DMS114 treated with DMSO at 0.1 percent for 48 hours (cell line): ENCODE data around the gene UBXN1.
A peak's percentile ranks its signal among the peaks of the same experiment; 100 is the strongest.

Experiments used
- DNase-seq: peaks from one replicate; lab custom pipeline; 2025; ENCODE audit not compliant: unreplicated experiment; lab: John Stamatoyannopoulos, UW

The UBXN1 gene, protein sequence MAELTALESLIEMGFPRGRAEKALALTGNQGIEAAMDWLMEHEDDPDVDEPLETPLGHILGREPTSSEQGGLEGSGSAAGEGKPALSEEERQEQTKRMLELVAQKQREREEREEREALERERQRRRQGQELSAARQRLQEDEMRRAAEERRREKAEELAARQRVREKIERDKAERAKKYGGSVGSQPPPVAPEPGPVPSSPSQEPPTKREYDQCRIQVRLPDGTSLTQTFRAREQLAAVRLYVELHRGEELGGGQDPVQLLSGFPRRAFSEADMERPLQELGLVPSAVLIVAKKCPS

GRCh38 chr11:62678770-62679696 lies at the start of gene UBXN1:
UBXN1 (minus strand) TSS chr11:62679073; CDS start chr11:62678923, 150 bp downstream.
- peak; percentile 87 for DNase-seq

DNA sequence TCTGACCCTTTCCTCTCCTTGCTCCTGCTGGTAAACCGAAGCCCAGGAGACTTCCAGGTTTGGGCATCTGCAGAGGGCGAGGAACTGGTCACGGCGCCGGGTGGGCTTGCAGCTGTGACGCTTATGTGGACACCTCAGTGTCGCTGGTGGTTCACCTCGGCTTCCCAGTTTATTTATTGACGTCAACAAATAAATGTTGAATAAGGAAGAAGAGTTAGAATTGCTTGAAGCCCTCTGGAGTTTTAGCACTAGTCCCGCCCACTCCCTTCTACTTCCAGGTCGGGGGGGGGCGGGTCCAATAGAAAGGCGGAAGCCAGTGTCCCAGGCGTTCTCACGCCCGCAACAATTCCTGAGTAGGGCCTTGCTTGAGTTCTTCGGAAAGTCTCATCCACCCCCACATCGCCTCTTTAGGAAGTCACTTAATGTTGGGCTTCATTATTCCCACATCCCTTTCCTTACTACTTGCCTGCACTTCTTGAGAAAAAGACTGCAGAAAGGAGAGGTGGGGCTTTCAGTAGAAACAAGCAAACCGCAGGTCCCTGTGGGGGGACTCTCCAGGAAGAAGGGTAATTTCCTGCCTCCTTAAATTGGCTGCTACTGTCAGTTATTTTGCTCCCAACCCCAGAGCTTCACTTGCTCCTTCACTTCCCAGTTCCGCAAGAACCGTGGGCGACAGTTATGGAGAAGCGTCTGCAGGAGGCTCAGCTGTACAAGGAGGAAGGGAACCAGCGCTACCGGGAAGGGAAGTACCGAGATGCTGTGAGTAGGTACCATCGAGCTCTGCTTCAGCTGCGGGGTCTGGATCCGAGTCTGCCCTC lies 49.5 kb upstream of the UBXN1 start, which contains the start of gene TTC9C:
TTC9C (plus strand) TSS at position 316 of the 818 bp plus-strand sequence; CDS start at position 679, 363 bp downstream.
- DNase-seq = peak; percentile 92

GRCh38 chr11:62727872-62728170 lies 48.9 kb upstream of the UBXN1 start:
- peak; percentile 99 for DNase-seq

DNA sequence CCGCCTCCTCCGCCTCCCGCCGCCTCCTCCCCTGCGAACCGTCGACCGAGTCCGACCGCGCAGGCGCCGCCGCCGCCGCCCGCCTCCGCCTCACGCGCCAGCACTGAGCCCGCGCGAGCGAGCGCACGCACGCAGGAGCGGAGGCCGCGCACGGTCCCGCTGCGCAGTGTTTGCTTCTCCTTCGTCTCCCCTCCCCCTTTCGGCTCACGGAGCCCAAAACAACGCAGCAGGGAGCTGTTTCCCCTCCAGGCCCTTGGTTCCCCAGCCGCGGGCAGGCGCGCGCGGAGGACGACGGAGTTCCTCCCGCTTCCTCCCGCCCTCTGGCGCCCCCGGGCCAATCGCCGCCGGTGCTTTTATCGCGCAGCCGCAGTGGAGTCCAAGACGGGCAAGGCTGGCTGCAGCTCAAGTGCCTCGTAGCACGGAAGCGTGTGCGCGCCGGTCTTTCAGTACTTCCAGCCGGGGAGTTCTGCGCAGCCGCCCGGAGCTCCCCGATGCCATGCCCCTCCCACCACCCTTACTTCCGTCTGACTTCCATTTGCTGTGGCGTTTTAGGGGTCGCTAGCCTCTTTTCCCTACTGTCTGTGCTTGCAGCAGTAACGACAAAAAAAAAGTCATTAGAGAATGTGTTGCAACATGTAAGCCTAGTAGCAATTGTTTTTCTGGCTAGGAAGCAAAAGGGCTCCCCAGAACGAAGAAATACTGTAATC lies 48.4 kb upstream of the UBXN1 start, which contains the start of gene HNRNPUL2:
HNRNPUL2 (minus strand) TSS at position 293 of the 707 bp plus-strand sequence. CDS start 301 bp downstream, outside the sequence.
- peak; percentile 98 for DNase-seq

GRCh38 chr11:62726915-62727164 lies 48.0 kb upstream of the UBXN1 start:
- DNase-seq = no peak

- no peak for DNase-seq
Measured at GRCh38 chr11:62726156-62726914, 47.5 kb upstream of the UBXN1 start.

DNA sequence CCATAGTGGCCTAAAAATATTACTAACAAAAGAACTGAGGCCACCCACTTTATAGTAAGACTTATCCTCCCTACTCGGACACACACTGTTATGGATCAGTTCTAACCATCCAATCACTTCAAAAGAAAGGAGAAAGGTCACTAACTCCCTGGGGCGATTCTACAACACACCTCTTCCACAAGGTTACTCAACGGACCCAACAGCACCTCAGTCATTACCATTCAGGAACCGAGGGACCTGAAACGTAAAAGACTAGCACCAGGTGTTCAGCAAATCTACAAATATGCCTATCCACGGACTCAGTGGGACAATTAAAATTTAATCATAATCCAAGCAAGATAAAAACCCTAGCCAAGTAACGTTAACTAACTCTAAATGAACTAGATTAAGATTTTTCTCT lies 46.8 kb upstream of the UBXN1 start:
- DNase-seq = no peak

- no peak for DNase-seq
Measured at GRCh38 chr11:62724171-62724570, 45.3 kb upstream of the UBXN1 start.

- no peak for DNase-seq
Measured at GRCh38 chr11:62721994-62722393, 43.1 kb upstream of the UBXN1 start.

- no peak for DNase-seq
Measured at GRCh38 chr11:62719302-62719978, 40.6 kb upstream of the UBXN1 start.

DNA sequence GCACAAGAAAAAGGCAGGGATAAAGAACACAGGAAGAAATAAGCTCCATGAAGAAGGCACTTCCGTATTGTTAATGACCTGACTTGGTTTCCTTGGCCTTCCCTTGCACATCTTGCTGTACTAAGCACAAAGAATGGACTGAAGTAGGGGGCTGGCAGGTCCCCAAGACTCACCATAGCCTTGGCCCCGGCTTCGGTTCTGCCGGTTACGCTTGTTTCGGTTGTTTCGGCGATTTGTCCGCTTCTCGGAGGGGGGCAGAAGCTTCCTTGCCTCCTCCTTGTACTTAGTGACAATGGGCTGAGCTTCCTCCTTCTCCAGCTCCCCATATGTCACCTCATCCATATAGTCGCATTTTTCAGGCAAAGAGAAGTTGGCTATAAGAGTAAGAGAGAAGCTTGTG lies 37.9 kb upstream of the UBXN1 start:
- DNase-seq = no peak

GRCh38 chr11:62716206-62716605 lies 37.3 kb upstream of the UBXN1 start:
- DNase-seq = no peak

DNA sequence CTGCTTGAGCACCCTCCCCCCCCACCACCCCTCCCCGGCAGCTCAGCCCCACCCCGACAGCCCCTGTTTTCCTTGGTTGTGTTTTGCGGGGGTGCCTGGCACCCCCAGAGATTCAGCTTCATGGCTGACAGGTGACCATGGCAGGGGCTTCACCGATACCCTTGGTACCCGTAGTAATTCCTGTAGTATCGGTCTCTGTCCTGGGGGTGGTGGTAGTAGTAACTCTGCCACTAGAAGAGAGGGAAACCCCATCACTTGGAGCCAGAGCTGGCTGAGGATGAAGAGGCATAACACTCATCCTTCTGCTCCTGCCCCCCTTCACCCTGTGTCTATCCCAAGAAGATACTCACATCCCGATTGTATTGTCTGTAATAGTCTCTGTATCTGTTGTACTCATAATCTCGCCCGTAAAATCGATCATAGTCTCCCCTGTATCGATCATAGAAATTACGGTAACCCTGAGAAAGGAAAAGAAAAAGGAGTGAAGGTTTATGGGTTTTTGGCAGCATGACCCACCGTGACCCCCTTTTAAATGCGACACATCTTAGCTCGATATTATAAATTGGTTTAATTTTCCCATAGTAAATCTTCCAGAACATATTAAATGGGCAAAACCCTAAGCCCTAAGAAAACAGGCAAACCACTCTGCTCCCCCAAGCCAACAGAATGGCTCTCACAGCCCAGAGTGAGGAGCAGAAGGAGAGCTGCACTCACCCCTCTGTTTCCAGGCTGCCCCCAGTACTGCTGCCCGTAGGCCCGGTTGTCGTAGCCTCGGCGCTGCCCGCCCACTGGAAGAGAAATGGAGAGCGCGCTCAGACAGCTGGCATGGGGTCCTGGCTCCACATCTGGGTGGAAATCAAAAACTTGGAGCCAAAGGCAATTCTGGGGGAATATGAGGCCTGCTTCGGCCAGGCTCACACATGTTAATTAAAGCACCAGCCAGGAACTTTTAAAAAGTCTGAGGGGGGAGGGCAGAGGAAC lies 36.6 kb upstream of the UBXN1 start:
- DNase-seq = no peak

- no peak for DNase-seq
Measured at GRCh38 chr11:62713343-62713742, 34.5 kb upstream of the UBXN1 start.

DNA sequence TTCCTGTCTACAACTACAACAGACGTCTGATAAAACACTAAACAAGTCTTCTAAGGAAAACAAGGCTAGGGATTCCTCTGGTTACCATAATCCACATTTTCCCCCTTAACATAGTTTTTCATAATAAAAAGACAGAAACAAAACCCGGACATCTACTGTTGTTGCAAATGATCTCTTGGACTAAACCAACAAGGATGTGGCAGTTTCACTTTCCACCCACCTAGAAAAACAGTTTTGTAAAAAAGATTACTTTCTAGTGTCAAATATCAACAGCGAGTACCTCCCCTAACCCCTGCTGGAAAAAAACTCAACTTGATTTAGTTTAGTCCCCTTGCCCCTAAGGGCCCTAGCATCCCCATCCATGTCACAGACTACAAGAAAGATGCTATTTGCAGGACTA lies 34.0 kb upstream of the UBXN1 start:
- no peak for DNase-seq

DNA sequence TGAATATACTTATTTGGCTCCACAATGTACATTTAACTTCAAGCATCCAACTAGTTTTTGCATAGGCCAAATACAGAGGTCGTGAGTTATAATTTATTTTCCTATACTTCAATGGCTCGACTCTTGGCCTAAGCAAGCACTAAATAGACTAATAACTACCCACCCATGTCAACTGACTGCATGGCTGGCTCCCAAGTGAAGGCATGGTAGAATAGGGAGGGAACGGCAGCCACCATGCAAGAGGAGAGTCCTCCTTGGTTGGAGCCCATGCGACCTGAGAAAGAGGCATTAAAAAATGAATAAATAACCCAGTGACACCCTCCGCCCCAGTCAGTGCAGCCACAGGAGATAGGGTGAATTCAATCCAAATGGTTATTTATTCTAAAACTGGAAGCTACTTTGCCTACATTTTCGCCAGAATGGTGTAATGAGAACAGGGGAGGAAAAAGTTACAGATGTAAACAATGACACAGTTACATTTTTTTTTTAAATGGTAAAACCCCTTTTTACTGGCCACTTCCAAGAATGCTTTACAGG lies 33.5 kb upstream of the UBXN1 start:
- DNase-seq = no peak

DNA sequence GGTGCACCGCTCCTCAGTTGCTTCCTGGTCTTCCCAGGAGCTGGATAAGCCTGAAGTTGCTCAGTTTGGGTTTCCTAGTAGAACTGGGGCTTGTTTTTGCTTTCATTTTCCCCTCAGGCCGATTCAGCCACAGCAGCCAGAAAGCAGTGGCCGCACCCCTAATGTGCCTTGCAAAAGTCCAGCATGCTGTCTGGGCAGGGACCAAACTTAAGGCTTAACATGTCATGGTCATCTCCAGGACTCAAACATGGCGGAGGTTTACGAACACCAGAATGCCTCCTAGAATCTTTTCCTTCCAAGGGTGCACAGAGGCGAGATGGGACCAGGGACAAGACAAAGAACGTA lies 31.1 kb upstream of the UBXN1 start:
- DNase-seq = peak; percentile 61
